Measurements from ENCODE around the gene PLXNA4.

The PLXNA4 gene

DNA sequence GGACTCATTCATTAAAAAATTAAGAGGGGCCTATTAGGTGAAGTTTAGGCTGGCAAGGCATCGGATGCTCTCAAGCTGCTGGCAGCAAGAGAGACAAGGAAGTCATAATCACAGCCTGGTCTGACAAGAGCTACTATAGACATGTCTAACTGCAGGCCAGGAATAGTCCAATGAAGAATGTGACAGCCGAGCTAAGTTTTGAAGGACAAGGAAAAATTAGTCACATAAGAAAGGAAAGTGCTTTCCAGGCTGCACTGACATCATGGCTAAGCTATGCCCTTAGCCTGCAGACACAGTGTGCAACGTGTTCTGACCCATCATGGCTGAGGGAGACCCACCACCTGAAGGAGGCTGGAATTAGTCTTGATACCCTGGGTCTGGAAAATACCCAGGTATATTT is 281.1 kb downstream of the PLXNA4 start:
- no peak for DNase-seq

DNA sequence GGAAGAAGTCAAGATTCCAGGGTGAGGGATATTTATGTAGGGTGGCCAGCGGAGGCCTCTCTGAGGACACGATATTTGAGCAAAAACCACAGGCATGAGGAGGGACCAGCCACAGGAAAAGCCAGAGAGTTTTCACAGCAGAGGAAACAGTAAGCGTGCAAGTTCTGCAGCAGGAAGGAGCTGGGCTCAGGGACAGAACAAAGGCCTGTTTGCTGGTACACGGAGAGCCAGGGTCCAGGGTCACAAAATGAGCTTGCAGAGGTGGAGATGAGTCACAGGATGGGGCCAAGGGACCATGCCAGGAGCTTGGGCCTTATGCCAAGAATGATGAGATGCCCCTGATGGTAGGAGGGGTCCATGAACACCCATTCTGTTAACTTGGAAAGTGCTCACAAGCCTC is 283.5 kb downstream of the PLXNA4 start:
- no peak for DNase-seq

DNA sequence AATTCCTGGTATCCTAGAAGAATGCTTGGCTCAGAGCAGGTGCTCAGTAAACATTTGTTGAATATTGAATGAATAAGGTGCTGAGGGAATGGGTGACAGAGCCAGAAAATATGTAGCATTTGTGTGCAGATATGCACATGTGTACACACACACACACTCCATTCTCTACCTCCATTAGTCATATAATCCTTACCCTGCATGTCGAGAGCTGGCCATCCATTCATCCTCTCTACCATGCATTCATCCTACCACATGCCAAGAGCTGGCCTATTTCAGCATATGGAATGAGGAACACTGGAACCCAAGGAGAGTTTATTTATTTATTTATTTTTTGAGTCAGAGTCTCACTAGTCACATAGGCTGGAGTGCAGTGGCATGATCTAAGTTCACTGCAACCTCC is 284.8 kb downstream of the PLXNA4 start:
- no peak for DNase-seq

DNA sequence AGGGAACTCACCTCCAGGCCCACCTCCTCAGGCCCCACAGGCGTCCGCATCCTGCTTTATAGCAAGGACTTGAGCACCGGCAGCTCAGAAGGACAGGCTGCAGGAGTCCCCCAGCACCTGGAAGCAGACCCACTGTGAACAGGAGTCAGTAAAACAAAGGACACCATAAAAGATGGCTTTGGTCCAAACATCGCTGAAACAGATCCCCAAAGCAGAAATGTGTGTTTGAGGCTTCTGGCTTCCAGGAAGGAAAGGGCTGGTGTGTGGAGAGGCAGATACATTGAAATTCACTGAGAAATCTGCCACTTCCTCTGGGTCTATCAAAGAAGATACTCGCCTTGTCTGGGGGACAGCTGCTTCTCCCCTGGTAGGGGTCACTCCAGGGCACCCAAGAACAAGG is 286.2 kb downstream of the PLXNA4 start:
- no peak for DNase-seq

DNA sequence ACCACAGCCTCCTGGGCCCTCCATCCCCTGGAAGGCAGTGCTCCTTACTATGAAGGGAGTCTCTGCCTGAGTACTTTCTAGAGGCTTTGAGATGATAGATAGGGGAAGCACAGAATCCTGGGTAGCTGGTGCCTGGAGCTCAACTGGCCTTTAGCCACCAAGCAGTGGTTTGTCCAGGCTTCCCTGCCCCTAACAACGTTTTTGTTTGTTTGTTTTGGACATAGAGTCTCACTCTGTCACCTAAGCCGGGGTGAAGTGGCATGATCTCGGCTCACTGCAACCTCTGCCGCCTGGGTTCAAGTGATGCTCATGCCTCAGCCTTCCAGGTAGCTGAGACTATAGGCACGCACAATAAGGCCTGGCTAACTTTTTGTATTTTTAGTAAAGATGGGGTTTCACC is 289.4 kb downstream of the PLXNA4 start:
- DNase-seq: no peak

DNA sequence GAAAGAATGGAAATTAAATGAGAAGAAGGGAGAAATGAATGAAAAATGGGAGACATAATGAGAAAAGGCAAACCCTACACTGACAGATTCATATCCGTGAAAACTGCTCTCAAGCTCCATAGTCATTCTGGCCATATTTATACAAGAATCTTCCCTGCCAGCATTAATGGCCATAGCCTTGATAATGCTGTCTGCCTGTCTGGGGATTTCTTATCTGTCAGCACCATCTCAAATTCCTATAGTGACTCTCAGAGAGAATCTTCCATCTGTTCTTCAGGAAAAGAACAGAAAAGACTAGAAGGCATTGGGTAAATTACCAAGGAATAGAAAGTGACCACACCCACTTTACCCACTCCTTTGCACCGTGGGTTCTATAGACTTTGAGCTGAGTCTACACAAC is 295.9 kb downstream of the PLXNA4 start:
- DNase-seq: no peak

DNA sequence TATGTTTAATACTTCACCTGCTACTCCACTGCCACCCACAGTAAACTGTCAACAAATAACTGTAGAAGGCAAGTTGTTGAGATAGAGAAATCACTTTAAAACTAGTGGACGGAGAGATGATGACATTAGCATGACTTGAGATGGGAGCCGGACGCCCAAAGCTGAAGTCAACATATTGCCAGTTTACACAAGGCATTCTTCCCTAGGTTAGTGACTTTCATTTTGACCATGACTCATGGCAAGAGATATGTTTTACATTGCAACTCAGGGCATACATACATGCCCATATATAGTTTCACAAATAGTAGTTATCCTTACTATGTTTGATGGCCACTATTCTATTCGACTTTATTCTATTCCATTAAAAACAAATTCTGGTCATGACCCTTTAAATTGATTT is 296.6 kb downstream of the PLXNA4 start:
- DNase-seq: no peak

DNA sequence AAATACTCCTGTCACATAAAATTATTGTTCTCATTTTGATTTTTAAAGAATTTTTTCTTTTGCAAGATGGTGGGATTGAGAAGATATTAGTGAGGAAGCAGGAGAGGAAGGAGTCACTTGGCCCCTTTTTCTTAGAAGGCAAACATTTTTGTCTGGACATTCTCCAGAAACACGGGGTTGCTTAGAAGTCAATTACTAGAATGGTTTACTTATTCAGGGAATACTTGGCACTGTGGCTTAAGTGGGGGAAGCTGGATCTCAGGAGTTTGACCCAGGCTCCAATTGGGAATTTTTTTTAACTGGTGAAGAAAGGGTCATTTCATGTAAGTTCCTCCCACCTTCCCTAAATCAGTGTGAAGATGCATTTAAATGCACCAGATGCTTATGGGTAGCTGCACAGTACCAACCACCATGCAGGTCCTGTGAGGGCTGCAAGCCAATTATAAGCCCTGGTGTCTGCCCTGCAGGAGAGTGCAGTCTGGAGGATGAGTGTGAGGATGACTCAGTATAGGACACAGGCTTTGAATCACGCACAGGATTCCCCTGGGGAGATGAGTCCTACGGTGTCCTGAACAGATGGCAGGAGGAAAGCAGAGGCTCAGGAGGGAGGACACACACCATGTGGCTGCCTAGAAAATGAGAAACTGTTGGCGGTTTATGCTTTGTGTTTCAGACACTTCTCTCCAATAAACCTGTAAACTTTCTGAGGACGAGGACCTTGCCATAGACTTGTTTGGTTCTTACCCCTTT is 299.1 kb downstream of the PLXNA4 start:
- DNase-seq: no peak

DNA sequence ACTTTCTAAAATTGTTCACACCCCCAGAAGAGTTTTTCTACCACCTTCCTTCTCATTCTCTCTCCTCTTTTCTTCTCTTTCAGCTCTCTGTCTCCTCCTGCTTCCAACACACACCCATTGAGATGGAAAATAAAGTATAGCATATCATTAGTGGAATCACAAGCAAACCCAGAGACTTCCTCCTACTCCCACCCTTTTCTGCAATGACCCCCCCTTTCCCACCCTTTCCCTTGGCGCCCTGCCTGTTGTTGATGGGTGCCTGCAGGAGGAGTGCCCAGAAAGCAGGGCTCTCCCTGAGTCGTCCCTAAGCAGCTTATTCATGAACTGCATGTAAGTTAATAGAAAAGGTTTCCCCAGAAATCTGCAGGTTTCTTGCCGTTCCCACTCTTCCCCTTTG is 300.0 kb downstream of the PLXNA4 start:
- no peak for DNase-seq

DNA sequence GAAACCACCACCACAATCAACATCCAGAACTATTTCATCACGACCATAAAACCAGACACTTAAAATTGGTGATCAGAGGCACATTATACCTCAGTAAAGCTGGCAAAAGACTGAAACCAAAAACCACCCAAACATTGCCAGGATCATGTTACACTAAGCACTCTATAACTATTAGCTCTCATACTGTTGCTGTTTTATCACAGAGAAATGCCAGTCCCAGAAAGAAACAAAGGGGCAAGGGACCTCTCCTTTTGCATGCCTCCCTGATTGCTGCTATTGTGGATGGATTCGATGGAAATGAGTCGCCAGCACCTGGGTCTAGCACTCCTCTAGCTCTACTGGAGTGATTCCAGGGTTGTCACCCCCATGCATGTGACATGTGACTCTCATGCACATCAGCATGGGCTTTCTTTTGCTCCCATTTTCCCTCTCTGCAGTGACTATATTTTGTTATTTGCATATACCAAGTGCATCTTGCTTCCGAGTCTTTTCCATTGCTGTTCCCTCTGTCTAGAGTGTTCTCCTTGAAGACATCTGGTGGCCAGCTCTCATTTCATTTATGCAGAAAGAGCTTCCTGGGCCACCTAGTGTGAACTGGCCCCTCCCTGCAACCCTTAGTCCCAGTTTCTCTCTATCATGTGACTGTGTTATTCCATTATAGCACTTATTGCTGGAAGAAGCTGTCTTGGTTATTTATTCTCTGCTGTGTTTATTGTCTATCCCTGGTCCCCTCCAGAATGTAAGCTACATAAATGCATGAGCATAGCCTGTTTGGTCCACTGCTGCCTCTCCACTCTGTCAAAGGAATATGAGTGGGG is 300.6 kb downstream of the PLXNA4 start:
- no peak for DNase-seq

DNA sequence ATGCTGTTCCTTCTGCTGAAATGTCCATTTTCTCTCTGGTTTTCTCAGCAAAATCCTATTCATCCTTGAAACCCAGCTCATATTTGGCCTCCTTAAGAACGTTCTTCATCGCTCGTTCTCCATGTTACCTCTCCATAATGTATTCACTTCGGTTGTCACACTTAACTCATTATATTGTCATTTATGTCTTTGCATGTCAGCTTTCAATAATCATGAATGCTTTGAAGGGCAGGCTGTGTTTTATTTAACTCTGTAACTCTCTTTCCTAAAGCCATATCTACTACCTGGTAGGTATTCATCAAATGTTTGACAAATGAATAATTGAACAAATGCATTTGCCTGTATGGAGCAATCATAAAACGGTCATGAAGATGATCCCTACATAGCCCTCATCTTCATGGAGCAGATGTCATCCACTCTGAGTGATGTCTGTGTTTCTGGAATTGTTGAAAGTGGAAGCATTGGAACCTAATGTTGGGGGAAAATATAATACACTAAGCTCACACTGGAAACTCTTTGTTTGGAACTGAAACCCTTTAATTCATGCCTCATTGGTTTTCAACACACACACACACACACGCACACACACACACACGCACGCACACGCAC is 303.4 kb downstream of the PLXNA4 start:
- no peak for DNase-seq

DNA sequence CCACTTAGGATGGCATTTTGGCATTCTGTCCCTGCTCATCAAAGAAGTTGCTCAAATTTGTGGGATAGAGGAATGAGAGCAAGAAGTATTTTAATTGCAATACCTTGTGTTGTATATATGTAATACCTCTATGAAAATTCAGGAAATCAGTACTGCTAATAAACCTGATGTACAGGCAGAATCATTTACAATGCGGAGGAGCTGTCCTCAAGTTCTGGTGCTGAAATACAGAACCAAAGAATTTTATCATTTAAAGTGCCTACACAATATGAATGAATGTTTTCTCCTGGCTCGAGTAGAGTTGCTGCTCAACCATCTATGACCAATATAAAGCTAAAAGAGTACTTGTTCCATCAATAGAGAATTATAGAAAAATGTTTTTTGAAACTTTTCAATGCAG is 305.8 kb downstream of the PLXNA4 start:
- DNase-seq: no peak

DNA sequence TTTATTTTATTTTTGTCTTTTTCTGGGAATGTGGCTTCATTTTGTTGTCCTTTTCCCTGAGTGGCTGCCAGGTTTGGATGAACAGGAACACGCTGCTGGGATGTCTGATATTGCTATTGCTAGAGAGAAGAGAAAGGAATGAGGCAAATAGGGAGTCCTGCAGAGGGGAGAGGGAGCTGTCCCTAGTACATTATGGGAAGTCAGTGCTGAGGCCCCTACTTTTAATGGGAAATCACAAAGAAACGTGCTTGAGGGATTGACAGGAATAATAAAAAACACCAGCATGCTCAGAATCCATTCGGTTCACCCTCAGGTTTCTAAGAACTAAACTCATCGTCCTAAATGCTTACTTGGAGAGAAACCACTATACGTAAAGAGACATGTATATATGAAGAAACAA is 306.6 kb downstream of the PLXNA4 start:
- no peak for DNase-seq

DNA sequence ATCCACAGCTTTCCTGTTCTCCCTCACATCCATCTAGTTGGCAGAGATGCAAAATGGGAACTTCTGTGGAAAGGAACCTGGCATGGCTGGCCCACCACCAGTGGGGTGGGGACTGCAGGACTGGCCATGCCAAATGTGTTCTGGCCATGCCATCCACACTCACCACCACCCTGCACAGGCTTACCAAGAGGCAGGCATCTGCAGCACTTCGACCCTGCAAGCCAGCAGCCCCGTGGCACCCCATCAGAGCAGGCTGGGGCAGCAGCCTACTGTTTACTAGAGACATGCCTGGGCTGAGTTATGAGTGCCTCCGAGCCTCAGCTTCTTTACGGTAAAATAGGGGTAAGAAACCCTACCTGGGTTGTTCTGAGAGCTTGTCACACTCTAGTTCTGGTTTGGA is 313.1 kb downstream of the PLXNA4 start:
- DNase-seq: no peak

DNA sequence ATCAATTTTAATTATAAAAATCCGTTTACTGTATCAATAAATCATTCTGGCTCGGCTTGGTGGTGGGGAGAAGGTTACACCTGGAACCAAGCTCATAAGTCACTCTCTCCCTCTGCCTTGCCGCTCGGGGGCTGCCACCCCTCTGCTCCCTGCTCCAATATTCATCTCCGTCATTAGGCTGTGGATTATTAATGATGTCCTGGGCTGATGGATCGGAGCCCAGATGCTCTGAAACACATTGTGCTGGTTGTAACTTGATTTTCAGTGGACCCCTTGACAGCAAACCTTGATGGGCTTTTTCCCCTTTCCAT is 314.2 kb downstream of the PLXNA4 start:
- no peak for DNase-seq

DNA sequence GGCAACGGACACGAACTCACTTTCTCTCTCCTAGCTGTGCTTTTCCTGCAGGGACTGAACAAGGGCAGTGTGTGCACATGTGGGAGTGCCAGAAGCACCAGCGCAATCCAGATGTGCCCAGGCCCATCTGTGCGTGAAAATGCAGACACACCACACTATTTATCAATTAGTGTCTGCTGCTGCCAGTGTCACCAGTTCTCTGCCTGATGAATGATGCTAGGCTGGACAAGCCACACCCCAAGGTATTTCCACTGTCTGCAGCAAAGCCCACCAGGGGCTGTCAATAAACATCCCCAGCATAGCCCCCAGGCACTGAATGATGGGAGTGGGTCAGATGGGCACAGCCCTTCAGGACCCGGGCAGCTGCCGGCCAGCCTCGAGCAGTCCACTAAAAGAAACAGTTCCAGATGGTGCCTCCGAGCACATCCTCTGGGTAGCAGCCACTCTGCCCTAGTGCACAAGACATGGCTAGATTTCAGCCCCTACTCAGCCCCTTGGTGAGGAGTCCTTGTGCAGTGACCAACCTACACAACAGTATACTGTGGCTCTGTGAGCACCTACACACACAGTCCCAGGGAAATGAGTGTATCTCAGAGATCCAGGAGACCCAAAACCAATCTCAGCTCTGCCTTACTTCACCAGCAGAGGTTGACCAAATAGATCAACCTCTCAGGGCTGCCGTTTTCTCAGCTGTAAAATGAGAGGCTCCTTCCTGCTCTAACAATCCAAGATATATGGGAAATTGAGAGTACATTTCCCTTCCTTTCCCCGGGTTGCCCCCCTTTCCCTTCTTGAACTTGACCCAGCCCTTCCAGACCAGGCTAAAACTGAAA is 314.7 kb downstream of the PLXNA4 start:
- no peak for DNase-seq

DNA sequence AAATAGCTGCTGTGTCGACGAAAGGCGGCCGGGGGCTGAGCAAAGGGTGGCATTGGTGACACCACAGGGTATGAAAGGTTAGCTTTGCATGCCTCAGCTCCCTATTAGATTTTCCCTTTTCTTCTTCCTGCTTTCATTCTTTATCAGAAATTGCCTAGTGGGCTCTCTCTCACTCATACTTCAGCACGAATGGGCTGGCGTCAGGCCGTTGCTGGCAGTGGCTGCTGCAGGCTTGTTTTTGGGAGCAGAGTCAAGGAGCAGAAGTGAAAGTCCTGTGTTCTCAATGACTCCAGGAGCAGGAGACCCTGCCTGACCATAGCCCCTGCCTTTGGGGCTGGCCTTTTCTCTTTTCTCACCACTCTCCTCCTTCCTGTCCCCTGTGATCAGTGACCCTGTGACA is 318.0 kb downstream of the PLXNA4 start:
- no peak for DNase-seq

DNA sequence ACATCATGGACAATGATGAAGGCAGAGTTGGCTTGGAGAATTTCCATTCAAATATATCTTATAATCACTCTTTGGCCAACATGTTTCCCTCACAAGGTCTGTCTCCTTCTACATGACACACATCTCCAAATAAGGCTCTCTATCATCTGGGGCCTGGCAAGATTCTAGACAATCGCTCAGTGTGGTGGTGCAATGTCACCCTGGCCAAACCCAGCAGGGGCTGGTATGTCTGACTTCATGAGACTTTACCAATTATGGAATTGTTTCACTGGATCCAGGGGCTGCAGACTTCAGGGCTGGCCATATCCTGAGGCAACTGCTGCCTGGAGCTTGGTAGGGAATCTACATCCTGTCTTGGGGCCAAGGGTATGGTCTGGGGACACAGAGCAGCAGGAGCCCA is 319.0 kb downstream of the PLXNA4 start:
- no peak for DNase-seq

DNA sequence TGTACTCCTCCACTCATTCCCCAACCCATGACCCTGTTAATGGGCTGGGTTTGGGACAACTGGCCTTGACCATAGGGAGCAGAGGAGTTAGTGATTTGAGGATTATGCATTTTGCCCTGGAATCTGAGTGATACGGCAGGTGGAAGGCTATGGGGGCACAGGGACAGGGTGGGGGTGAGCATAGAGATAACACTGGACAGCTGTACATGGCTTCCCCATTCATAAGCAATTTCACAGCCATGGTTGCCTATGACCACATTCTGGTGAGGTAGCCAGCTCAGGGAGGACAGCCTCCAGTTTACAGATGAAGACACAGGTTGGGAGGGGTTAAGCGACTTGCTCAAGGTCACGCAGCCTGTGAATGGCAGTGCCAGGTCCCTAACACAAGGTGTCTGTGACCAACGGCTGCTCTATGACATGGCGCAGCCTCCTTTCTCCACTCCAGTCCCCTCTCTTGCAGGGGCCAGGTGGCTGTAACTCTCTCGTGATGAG is 319.5 kb downstream of the PLXNA4 start:
- DNase-seq: no peak

DNA sequence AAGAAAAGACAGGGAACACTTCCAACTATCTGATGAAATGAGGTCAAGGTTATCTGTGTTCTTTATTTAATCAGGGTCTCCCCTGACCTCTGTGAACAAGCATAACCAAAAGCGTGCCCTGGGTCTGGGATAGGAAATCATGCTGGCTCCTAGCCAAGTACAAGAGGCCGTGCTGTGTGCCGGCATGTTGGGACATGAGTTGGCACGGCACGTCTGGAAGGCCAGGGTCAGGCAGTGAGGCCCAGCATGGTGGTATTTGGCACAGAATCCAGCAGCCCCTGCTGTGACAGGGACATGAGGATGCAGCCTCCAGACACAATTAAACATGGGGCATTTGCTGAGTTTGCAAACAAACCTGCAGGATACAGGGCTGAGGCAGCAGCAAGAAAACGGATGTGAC is 320.4 kb downstream of the PLXNA4 start:
- DNase-seq: no peak

DNA sequence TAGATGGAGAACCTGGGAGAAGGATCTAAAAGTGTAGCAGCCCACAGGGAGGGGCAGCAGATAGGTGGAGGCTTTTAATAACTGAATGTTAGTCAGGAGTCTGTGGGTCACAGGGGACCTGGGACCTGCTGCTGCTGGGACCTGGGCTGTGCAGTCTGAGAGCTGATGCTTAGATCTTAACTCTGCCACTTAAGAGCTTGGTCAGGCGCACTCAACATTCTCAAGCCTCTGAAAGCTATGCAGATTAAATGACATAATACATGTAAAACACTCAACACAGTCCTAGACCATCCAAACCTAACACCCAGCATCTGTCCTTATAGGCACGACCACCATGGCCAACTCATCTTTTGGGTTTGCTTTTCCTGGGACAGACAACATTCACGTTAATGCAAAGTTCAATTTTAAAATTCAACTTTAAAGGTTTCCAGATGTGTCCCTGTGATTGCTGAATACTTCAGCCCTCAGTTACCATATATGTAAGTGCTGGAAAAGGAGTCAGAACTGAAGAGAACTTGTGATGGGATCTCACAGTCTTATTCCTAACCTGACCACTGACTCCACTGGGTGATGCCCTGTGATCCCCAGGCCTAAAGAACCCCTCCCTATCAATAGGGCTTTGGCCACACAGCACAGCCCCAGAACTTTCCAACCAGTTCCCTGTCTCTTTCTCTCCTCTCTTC is 321.0 kb downstream of the PLXNA4 start:
- no peak for DNase-seq

DNA sequence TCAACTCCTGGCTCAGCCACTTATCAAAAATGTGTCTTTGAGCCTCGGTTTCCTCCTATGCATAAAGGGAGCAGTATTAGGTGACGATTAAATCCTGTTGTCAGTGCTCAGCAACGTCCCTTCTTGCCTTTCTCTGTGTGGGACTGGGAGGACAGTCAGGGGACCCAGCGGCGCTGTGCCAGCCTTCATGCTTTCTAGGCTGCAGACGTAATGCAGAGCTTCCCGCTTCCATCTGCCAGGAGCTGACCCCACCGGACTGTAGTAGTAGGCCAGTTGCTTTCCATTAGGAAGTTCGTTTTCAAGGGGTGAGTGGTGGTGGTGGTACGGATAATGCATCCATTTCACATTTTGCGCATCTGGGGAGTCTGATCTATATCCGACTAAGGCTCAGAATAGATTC is 321.8 kb downstream of the PLXNA4 start:
- DNase-seq: no peak

DNA sequence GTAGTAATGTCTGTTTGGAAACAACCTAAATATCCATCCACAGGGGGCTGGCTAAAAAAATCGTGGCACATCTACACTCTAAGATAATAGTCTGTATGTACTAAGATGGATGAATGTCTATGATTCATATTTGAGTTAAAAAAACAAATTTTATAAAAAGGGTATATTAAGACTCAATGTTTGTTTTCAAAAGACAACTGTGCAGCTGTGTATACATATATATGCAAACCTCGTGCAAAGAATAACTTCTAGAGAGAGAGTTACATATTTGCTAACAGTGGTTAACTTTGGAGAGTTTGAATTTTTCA is 323.5 kb downstream of the PLXNA4 start:
- no peak for DNase-seq
